H1 (cell line): ENCODE measurements around the gene TM9SF2. TPM values are rescaled to one million over a fixed set of nuclear protein-coding genes. Genes with fewer than 3 reads are reported as not detected.

ENCODE experiments used
- CTCF ChIA-PET: fragments of 300-600 bp; sonication (Branson Sonifier 250); formaldehyde crosslinking; loops from one replicate; lab custom pipeline; 2021; ENCODE audit not compliant: partially characterized antibody; lab: Charles Lee
- POLR2A ChIA-PET: fragments of 300-600 bp; sonication (Branson Sonifier 250); formaldehyde crosslinking; loops from one replicate; lab custom pipeline; 2021; ENCODE audit warnings: inconsistent platforms; ENCODE audit not compliant: partially characterized antibody; lab: Charles Lee
- DNase-seq, 2 experiments: peaks; one replicate each; pipeline versions ENCODE4 v3.0.0 to v3.0.0-alpha.2; 2010 to 2022; ENCODE audit warnings: low spot score in 2 of 2, low read depth in 1 of 2, mixed read lengths in 1 of 2
- FAIRE-seq: peaks from 2 replicates; lab custom pipeline; 2011; peaks lifted over from hg19 to GRCh38; lab: Jason Lieb, UNC
- H2AFZ ChIP-seq: 2 replicates; pipeline ENCODE4 v1.8.1; 2012; ENCODE audit warnings: low read length, inconsistent platforms
- H2AK5ac ChIP-seq: 2 replicates; pipeline ENCODE4 v1.6.1; 2013; ENCODE audit warnings: low read depth, low read length
- H2BK120ac ChIP-seq: replicated peaks from 2 replicates; pipeline ENCODE3; 2013; ENCODE audit warnings: low read depth, low read length, inconsistent platforms
- H2BK12ac ChIP-seq: 2 replicates; pipeline ENCODE4 v1.6.1; 2013; ENCODE audit warnings: low read depth, low read length
- H2BK15ac ChIP-seq: 2 replicates; pipeline ENCODE4 v1.6.1; 2013; ENCODE audit warnings: low read length
- H2BK20ac ChIP-seq: 2 replicates; pipeline ENCODE4 v1.6.1; 2013; ENCODE audit warnings: low read length
- H2BK5ac ChIP-seq: 2 replicates; pipeline ENCODE4 v1.6.1; 2013; ENCODE audit warnings: low read depth, low read length
- H3K14ac ChIP-seq: 2 replicates; pipeline ENCODE4 v1.6.1; 2013; ENCODE audit warnings: inconsistent platforms; ENCODE audit not compliant: insufficient read length
- H3K18ac ChIP-seq: 2 replicates; pipeline ENCODE4 v1.6.1; 2013; ENCODE audit warnings: low read length; ENCODE audit errors: extremely low read depth
- H3K23ac ChIP-seq: 2 replicates; pipeline ENCODE4 v1.6.1; 2013; ENCODE audit warnings: inconsistent platforms; ENCODE audit not compliant: insufficient read length
- H3K23me2 ChIP-seq: 2 replicates; pipeline ENCODE4 v1.6.1; 2013; ENCODE audit warnings: low read depth, low read length
- H3K27ac ChIP-seq: 2 replicates; pipeline ENCODE4 v1.6.1; 2011; ENCODE audit warnings: low read depth, low read length, inconsistent platforms
- H3K27me3 ChIP-seq, 4 experiments: replicated peaks in 1 of 4; 1 replicate in 1 of 4; 2 replicates in 3 of 4; pipeline versions ENCODE4 v1.6.1 to v1.8.1; 2011 to 2013; ENCODE audit warnings: low read length in 3 of 4, mild to moderate bottlenecking in 3 of 4, inconsistent platforms in 2 of 4, mixed read lengths in 2 of 4, moderate library complexity in 1 of 4; ENCODE audit not compliant: control insufficient read depth in 3 of 4, insufficient read depth in 3 of 4; ENCODE audit errors: extremely low read depth in 1 of 4
- H3K36me3 ChIP-seq, 4 experiments: 2 replicates each; pipeline versions ENCODE4 v1.6.1 to v1.8.1; 2011 to 2013; ENCODE audit warnings: mild to moderate bottlenecking in 4 of 4, low read length in 3 of 4, moderate library complexity in 2 of 4, control low read depth in 1 of 4, inconsistent platforms in 1 of 4; ENCODE audit not compliant: insufficient read depth in 4 of 4, control insufficient read depth in 2 of 4
- H3K4ac ChIP-seq: replicated peaks from 2 replicates; pipeline ENCODE3; 2013; ENCODE audit warnings: low read length, low read depth, mixed read lengths, inconsistent platforms; ENCODE audit not compliant: insufficient read length
- H3K4me1 ChIP-seq, 4 experiments: replicated peaks in 1 of 4; 1 replicate in 1 of 4; 2 replicates in 3 of 4; pipeline versions ENCODE4 v1.6.1 to v1.8.1; 2011 to 2013; ENCODE audit warnings: low read length in 3 of 4, inconsistent platforms in 2 of 4, mixed read lengths in 1 of 4; ENCODE audit not compliant: insufficient read depth in 4 of 4, control insufficient read depth in 3 of 4
- H3K4me2 ChIP-seq, 2 experiments: 2 replicates each; pipeline versions ENCODE4 v1.6.1 to v1.8.1; 2011 to 2013; ENCODE audit warnings: low read depth in 2 of 2, low read length in 2 of 2, control low read depth in 1 of 2, inconsistent platforms in 1 of 2, mild to moderate bottlenecking in 1 of 2; ENCODE audit not compliant: insufficient read depth in 1 of 2
- H3K4me3 ChIP-seq, 4 experiments: fragments of 200-600, 300-600 bp in 1 of 4; sonication (generic), shearing (Covaris generic), sonication (Bioruptor Twin) in 1 of 4; 2 replicates each; pipeline versions ENCODE4 v1.5.1 to v1.8.1; 2011 to 2016; ENCODE audit warnings: low read length in 4 of 4, low read depth in 3 of 4, control low read depth in 2 of 4, inconsistent platforms in 2 of 4, mild to moderate bottlenecking in 2 of 4, mixed read lengths in 1 of 4, moderate library complexity in 1 of 4; ENCODE audit not compliant: insufficient read depth in 2 of 4; ENCODE audit errors: extremely low read depth in 1 of 4
- H3K56ac ChIP-seq: replicated peaks from 2 replicates; pipeline ENCODE3; 2013; ENCODE audit warnings: low read depth, mild to moderate bottlenecking, mixed read lengths, low read length, inconsistent platforms; ENCODE audit not compliant: insufficient read length
- H3K79me1 ChIP-seq: 2 replicates; pipeline ENCODE4 v1.6.1; 2013; ENCODE audit warnings: low read depth, low read length, control low read depth
- H3K79me2 ChIP-seq, 2 experiments: 2 replicates each; pipeline versions ENCODE4 v1.6.1 to v1.8.1; 2012 to 2013; ENCODE audit warnings: low read length in 2 of 2, mild to moderate bottlenecking in 2 of 2, inconsistent platforms in 1 of 2; ENCODE audit not compliant: insufficient read depth in 2 of 2, control insufficient read depth in 1 of 2
- H3K9ac ChIP-seq, 4 experiments: replicated peaks in 1 of 4; 1 replicate in 1 of 4; 2 replicates in 3 of 4; pipeline versions ENCODE4 v1.6.1 to v1.8.1; 2011 to 2013; ENCODE audit warnings: low read depth in 3 of 4, low read length in 3 of 4, control low read depth in 2 of 4, mild to moderate bottlenecking in 2 of 4, moderate library complexity in 2 of 4, inconsistent platforms in 1 of 4; ENCODE audit errors: extremely low read depth in 1 of 4
- H3K9me3 ChIP-seq, 2 experiments: 2 replicates each; pipeline versions ENCODE4 v1.6.1 to v1.8.1; 2012 to 2013; ENCODE audit warnings: mild to moderate bottlenecking in 2 of 2, moderate library complexity in 2 of 2, control low read depth in 1 of 2, inconsistent platforms in 1 of 2, low read depth in 1 of 2, low read length in 1 of 2, mixed read lengths in 1 of 2; ENCODE audit not compliant: insufficient read depth in 2 of 2
- H4K20me1 ChIP-seq, 2 experiments: replicated peaks in 1 of 2; 2 replicates each; pipeline versions ENCODE3 to v1.8.1; 2011 to 2013; ENCODE audit warnings: inconsistent platforms in 2 of 2, low read length in 2 of 2, mild to moderate bottlenecking in 1 of 2; ENCODE audit not compliant: insufficient read depth in 2 of 2, control insufficient read depth in 1 of 2
- H4K5ac ChIP-seq: 2 replicates; pipeline ENCODE4 v1.6.1; 2013; ENCODE audit warnings: low read length, low read depth, mixed read lengths, inconsistent platforms; ENCODE audit not compliant: insufficient read length
- H4K8ac ChIP-seq: 2 replicates; pipeline ENCODE4 v1.8.0; 2013; ENCODE audit warnings: mild to moderate bottlenecking, moderate library complexity, low read length, inconsistent platforms; ENCODE audit not compliant: insufficient read depth; ENCODE audit errors: extremely low read depth
- H4K91ac ChIP-seq: replicated peaks from 2 replicates; pipeline ENCODE3; 2013; ENCODE audit warnings: low read length, mixed read lengths, inconsistent platforms; ENCODE audit not compliant: insufficient read length
- CEBPB ChIP-seq: IDR thresholded peaks from 2 replicates; pipeline ENCODE4 v1.6.1; 2012; ENCODE audit warnings: low read depth, low read length
- CREB1 ChIP-seq: IDR thresholded peaks from 2 replicates; pipeline ENCODE4 v1.6.1; 2012; ENCODE audit warnings: inconsistent platforms
- GTF2F1 ChIP-seq: IDR thresholded peaks from 2 replicates; pipeline ENCODE4 v1.6.1; 2012; ENCODE audit warnings: low read depth, low read length, improper control_type of control experiment, borderline replicate concordance
- HDAC2 ChIP-seq, 2 experiments: fragments of 300-600 bp in 1 of 2; sonication (generic) in 1 of 2; IDR thresholded peaks; 2 replicates each; pipeline ENCODE4 v1.6.1; 2011 to 2012; ENCODE audit warnings: low read depth in 2 of 2, low read length in 2 of 2, mild to moderate bottlenecking in 2 of 2, moderate library complexity in 2 of 2, borderline replicate concordance in 1 of 2, inconsistent platforms in 1 of 2
- JUN ChIP-seq: IDR thresholded peaks from 2 replicates; pipeline ENCODE4 v1.6.1; 2011; ENCODE audit warnings: low read depth, mild to moderate bottlenecking, improper control_type of control experiment, low read length
- JUND ChIP-seq: IDR thresholded peaks from 2 replicates; pipeline ENCODE4 v1.6.1; 2011; ENCODE audit warnings: mild to moderate bottlenecking, improper control_type of control experiment, low read length
- KDM5A ChIP-seq: fragments of 200-600 bp; IDR thresholded peaks from 2 replicates; pipeline ENCODE4 v1.7.1; 2012; ENCODE audit warnings: mild to moderate bottlenecking, low read length, inconsistent platforms, mixed read lengths
- NRF1 ChIP-seq: IDR thresholded peaks from 2 replicates; pipeline ENCODE4 v1.6.1; 2011; ENCODE audit warnings: mild to moderate bottlenecking, low read depth, low read length, improper control_type of control experiment
- RFX5 ChIP-seq: IDR thresholded peaks from 2 replicates; pipeline ENCODE4 v1.6.1; 2011; ENCODE audit warnings: low read depth, low read length, improper control_type of control experiment, borderline replicate concordance
- SIN3A ChIP-seq, 2 experiments: IDR thresholded peaks in 1 of 2; conservative IDR thresholded peaks in 1 of 2; 2 replicates each; pipeline ENCODE4 v1.6.1; 2011 to 2012; ENCODE audit warnings: low read length in 2 of 2, improper control_type of control experiment in 1 of 2, low read depth in 1 of 2, mild to moderate bottlenecking in 1 of 2
- SP4 ChIP-seq: IDR thresholded peaks from 2 replicates; pipeline ENCODE4 v1.6.1; 2012; ENCODE audit warnings: low read length, inconsistent platforms
- TBP ChIP-seq: IDR thresholded peaks from 2 replicates; pipeline ENCODE4 v1.6.1; 2011; ENCODE audit warnings: low read depth, low read length, improper control_type of control experiment
- TEAD4 ChIP-seq: IDR thresholded peaks from 2 replicates; pipeline ENCODE4 v1.6.1; 2012; ENCODE audit warnings: low read depth, low read length, inconsistent platforms, mixed read lengths
- ZNF274 ChIP-seq: IDR thresholded peaks from 2 replicates; pipeline ENCODE4 v1.7.0; 2012; ENCODE audit warnings: low read length, borderline replicate concordance; ENCODE audit errors: extremely low read depth
- WGBS, 2 experiments: shearing (Covaris generic) in 1 of 2; methylation state at CpG; one replicate each; pipeline versions ENCODE4 v1.1.6 to v1.1.7; 2013 to 2015; ENCODE audit warnings: low lambda C conversion rate in 2 of 2, mixed read lengths in 2 of 2, inconsistent platforms in 1 of 2, low coverage in 1 of 2, missing lambda C conversion rate in 1 of 2; ENCODE audit not compliant: insufficient replicate concordance in 2 of 2, insufficient coverage in 1 of 2, insufficient read length in 1 of 2; ENCODE audit errors: extremely low coverage in 1 of 2, missing lambda C conversion rate in 1 of 2; 5-methylcytosine and 5-hydroxymethylcytosine counted together
- polyA plus RNA-seq, 7 experiments: library from polyadenylated mRNA; depleted of rRNA in 3 of 7; stranded (reverse) in 5 of 7; unstranded in 2 of 7; fragments of >200 nt in 5 of 7; fragments of 200-250 nt in 2 of 7; gene quantifications; 1 replicate in 5 of 7; 2 replicates in 1 of 7; 4 replicates in 1 of 7; pipeline versions ENCODE4 v1.2.1 to v1.2.3, GENCODE V29; 2011 to 2013; ENCODE audit warnings: missing spikeins in 2 of 7, mixed read lengths in 2 of 7
- total RNA-seq: library from RNA; stranded (reverse); fragmentation: NEBNext Ultra II Directional; extraction: Animal tissue kit (Norgen Biotek cat#: 25700); gene quantifications from 2 replicates; pipeline ENCODE4 v1.2.1, GENCODE V29; 2021
- TF ChIP-seq, protein P1 (sequence below): IDR thresholded peaks from 2 replicates; pipeline ENCODE4 v1.6.1; 2012; ENCODE audit warnings: inconsistent platforms

Gene TM9SF2
- total and polyA plus RNA-seq, 2 of the 8 experiments (the other 6 are each of a cell fraction or from before 2014, with no cell fraction given): 68.0 to 101 TPM

- H2BK5ac ChIP-seq: no peak overlapping the region
- no peak overlapping the region for H3K9ac ChIP-seq
- FAIRE-seq (no peak), DNase-seq (no peak)
- CTCF ChIA-PET: interaction anchor here (1.5 kb wide), 1 partner anchor 12 kb away, joined by 3 read pairs; no protein-coding TSS in a partner anchor
- H3K27me3 ChIP-seq: no peaks in the 10 kb centered on the region
- H3K56ac ChIP-seq: no peak overlapping the region
- H3K4me1 ChIP-seq: no peaks in the 10 kb centered on the region
- H2BK120ac ChIP-seq: no peak overlapping the region
- H3K18ac ChIP-seq: no peak overlapping the region
- 99% methylated on average over 4 of the region's 4 CpGs; no CpG with 5 or more reads in 1 of the 2 experiments for WGBS, 2 experiments
- no peak overlapping the region for H2AFZ ChIP-seq
- H4K5ac ChIP-seq: no peak overlapping the region
- H2BK15ac ChIP-seq: no peak overlapping the region
- no peaks in the 10 kb centered on the region for H3K23me2 ChIP-seq
- no peak overlapping the region for H3K14ac ChIP-seq
- H3K23ac ChIP-seq: no peak overlapping the region
- no peak overlapping the region for H2BK12ac ChIP-seq
- H3K9me3 ChIP-seq: no peaks in the 10 kb centered on the region
- no peaks in the 10 kb centered on the region for H3K79me2 ChIP-seq
- H4K8ac ChIP-seq: no peak overlapping the region
- H4K20me1 ChIP-seq: peaks cover 0 to 2% of the 10 kb centered on the region in 2 experiments
- no peak overlapping the region for H3K4ac ChIP-seq
- H3K4me2 ChIP-seq: no peak overlapping the region
- peaks cover 9 to 72% (median 45%) of the 10 kb centered on the region in 4 experiments; a peak in 7 of 8 replicates for H3K36me3 ChIP-seq
- H4K91ac ChIP-seq: no peak overlapping the region
- H3K4me3 ChIP-seq: no peak overlapping the region
- POLR2A ChIA-PET: no interaction called here
- H3K27ac ChIP-seq: no peak overlapping the region
- no peaks in the 10 kb centered on the region for H3K79me1 ChIP-seq
- H2AK5ac ChIP-seq: no peak overlapping the region
- no peak overlapping the region for H2BK20ac ChIP-seq
- TF ChIP-seq CREB1 (no peak), KDM5A (no peak), SIN3A (conservative IDR thresholded peaks at IDR 0.05 in 1 of 2, IDR thresholded peaks at IDR 0.05 in 1 of 2; ENCODE audit: low read depth in 1 of 2, low read length in 2 of 2) (no peak), GTF2F1 (no peak), HDAC2 (IDR thresholded peaks at IDR 0.05; ENCODE audit: borderline replicate concordance in 1 of 2, low read depth in 2 of 2, low read length in 2 of 2) (no peak), SP4 (no peak), JUN (no peak), TBP (no peak), CEBPB (no peak), TEAD4 (no peak), RFX5 (no peak), NRF1 (no peak), JUND (no peak), ZNF274 (no peak)
- TF ChIP-seq, protein P1, sequence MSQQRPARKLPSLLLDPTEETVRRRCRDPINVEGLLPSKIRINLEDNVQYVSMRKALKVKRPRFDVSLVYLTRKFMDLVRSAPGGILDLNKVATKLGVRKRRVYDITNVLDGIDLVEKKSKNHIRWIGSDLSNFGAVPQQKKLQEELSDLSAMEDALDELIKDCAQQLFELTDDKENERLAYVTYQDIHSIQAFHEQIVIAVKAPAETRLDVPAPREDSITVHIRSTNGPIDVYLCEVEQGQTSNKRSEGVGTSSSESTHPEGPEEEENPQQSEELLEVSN: no peak
Measured at GRCh38 chr13:99548448-99548847, 47.2 kb downstream of the TM9SF2 start.
